HepG2 (cell line): ENCODE measurements around the gene GAL3ST3. TPM values are rescaled to one million over a fixed set of nuclear protein-coding genes. Genes with fewer than 3 reads are reported as not detected.
A peak's percentile ranks its signal among the peaks of the same experiment; 100 is the strongest.

Experiments used
- ATAC-seq: fragments of 200-7000 bp; cut with Tn5 transposase; 3 replicates; pipeline ENCODE4 v1.9.1; 2020; ENCODE audit warnings: mild to moderate bottlenecking, moderate library complexity
- BruUV-seq: library from RNA; stranded (reverse); fragments of 400-500 nt; replicated peaks from 2 replicates; lab custom pipeline; 2021; lab: Mats Ljungman, UMichigan
- CTCF ChIA-PET: fragments of 300-600 bp; formaldehyde crosslinking; extraction: SDS; loops from one replicate; lab custom pipeline; 2021; ENCODE audit warnings: low total read pairs, inconsistent platforms, low intra/inter-chr PET ratio; lab: Yijun Ruan, JAX
- POLR2A ChIA-PET: fragments of 350-600 bp; sonication (Branson Sonifier 250); formaldehyde crosslinking; loops from one replicate; lab custom pipeline; 2020; ENCODE audit warnings: antibody characterized with exemption, inconsistent platforms; lab: Yijun Ruan, JAX
- DNase-seq: peaks from one replicate; pipeline ENCODE4 v3.0.0-alpha.2; 2015; ENCODE audit warnings: low spot score
- FAIRE-seq: peaks from 3 replicates; lab custom pipeline; 2011; peaks lifted over from hg19 to GRCh38; lab: Jason Lieb, UNC
- H2AFZ ChIP-seq: one replicate; pipeline ENCODE4 v1.6.1; 2011; ENCODE audit warnings: low read length, inconsistent platforms
- H3K27ac ChIP-seq: fragments of 300-600 bp; 3 replicates; pipeline ENCODE4 v1.8.0; 2011; ENCODE audit warnings: mixed run types, mild to moderate bottlenecking, mixed read lengths, low read length, inconsistent platforms; ENCODE audit not compliant: insufficient read depth; ENCODE audit errors: extremely low read length
- H3K27me3 ChIP-seq, 2 experiments: fragments of 200-600 bp in 1 of 2; 2 replicates in 1 of 2; 3 replicates in 1 of 2; pipeline versions ENCODE4 v1.6.0 to v1.8.0; 2011; ENCODE audit warnings: low read length in 2 of 2, mild to moderate bottlenecking in 2 of 2, moderate library complexity in 2 of 2, inconsistent platforms in 1 of 2; ENCODE audit not compliant: insufficient read depth in 2 of 2, control insufficient read depth in 1 of 2
- H3K36me3 ChIP-seq, 2 experiments: fragments of 200-600 bp in 1 of 2; replicated peaks in 1 of 2; 2 replicates in 1 of 2; 3 replicates in 1 of 2; pipeline versions ENCODE4 v1.5.1 to v1.8.0; 2011; ENCODE audit warnings: low read length in 2 of 2, inconsistent platforms in 1 of 2; ENCODE audit not compliant: insufficient read depth in 2 of 2, control insufficient read depth in 1 of 2
- H3K4me1 ChIP-seq: 2 replicates; pipeline ENCODE4 v1.5.1; 2012; ENCODE audit warnings: low read length, inconsistent platforms; ENCODE audit not compliant: insufficient read depth
- H3K4me2 ChIP-seq: 2 replicates; pipeline ENCODE4 v1.6.0; 2011; ENCODE audit warnings: low read depth, low read length, inconsistent platforms
- H3K4me3 ChIP-seq, 3 experiments: fragments of 200-600 bp in 1 of 3; sonication (generic), shearing (Covaris generic) in 1 of 3; replicated peaks in 1 of 3; 2 replicates each; pipeline ENCODE4 v1.5.1; 2011 to 2016; ENCODE audit warnings: low read length in 3 of 3, inconsistent platforms in 2 of 3, low read depth in 2 of 3, mild to moderate bottlenecking in 2 of 3, control low read depth in 1 of 3, mixed read lengths in 1 of 3; ENCODE audit not compliant: insufficient read depth in 1 of 3
- H3K79me2 ChIP-seq: one replicate; pipeline ENCODE4 v1.6.1; 2011; ENCODE audit warnings: low read length, inconsistent platforms; ENCODE audit not compliant: insufficient read depth
- H3K9ac ChIP-seq: 2 replicates; pipeline ENCODE4 v1.6.0; 2011; ENCODE audit warnings: mild to moderate bottlenecking, low read depth, low read length, inconsistent platforms; ENCODE audit not compliant: insufficient read depth
- H3K9me3 ChIP-seq: 2 replicates; pipeline ENCODE4 v1.5.1; 2012; ENCODE audit warnings: mild to moderate bottlenecking, low read length
- H4K20me1 ChIP-seq: 2 replicates; pipeline ENCODE4 v1.6.0; 2011; ENCODE audit warnings: inconsistent platforms, mild to moderate bottlenecking, low read length, moderate library complexity; ENCODE audit not compliant: insufficient read depth
- ARNT2 ChIP-seq: sonication (generic); formaldehyde crosslinking; IDR thresholded peaks from 2 replicates; pipeline ENCODE4 v1.8.0; 2022; ENCODE audit warnings: mild to moderate bottlenecking, low read depth, missing genetic modification reagents, moderate library complexity
- NR2C2 ChIP-seq: sonication (generic); formaldehyde crosslinking; IDR thresholded peaks from 2 replicates; pipeline ENCODE4 v1.4.0; 2020; ENCODE audit warnings: missing genetic modification reagents, mild to moderate bottlenecking, moderate library complexity, borderline replicate concordance
- NR2F1 ChIP-seq, 2 experiments: fragments of 450-650 bp in 1 of 2; formaldehyde crosslinking in 1 of 2; IDR thresholded peaks; 2 replicates each; pipeline versions ENCODE4 v1.5.0 to v1.6.1; 2016 to 2020; ENCODE audit warnings: mild to moderate bottlenecking in 1 of 2, missing compliant biosample characterization in 1 of 2, missing genetic modification reagents in 1 of 2, moderate library complexity in 1 of 2
- NR2F6 ChIP-seq, 2 experiments: IDR thresholded peaks; 2 replicates each; pipeline ENCODE4 v1.6.1; 2016; ENCODE audit warnings: antibody characterized with exemption in 1 of 2, mild to moderate bottlenecking in 1 of 2
- SAP130 ChIP-seq: IDR thresholded peaks from 2 replicates; pipeline ENCODE4 v1.6.1; 2016; ENCODE audit warnings: low read depth
- ZNF451 ChIP-seq: sonication (generic); formaldehyde crosslinking; IDR thresholded peaks from 2 replicates; pipeline ENCODE4 v1.5.0; 2020; ENCODE audit warnings: mild to moderate bottlenecking, missing genetic modification reagents
- ZNF746 ChIP-seq: sonication (generic); formaldehyde crosslinking; IDR thresholded peaks from 2 replicates; pipeline ENCODE4 v1.8.0; 2022; ENCODE audit warnings: mild to moderate bottlenecking, missing genetic modification reagents
- ZNF83 ChIP-seq: sonication (generic); formaldehyde crosslinking; IDR thresholded peaks from 2 replicates; pipeline ENCODE4 v1.4.0; 2020; ENCODE audit warnings: missing genetic modification reagents, mild to moderate bottlenecking, borderline replicate concordance
- ZSCAN9 ChIP-seq: IDR thresholded peaks from 2 replicates; pipeline ENCODE4 v1.6.1; 2016; ENCODE audit warnings: borderline replicate concordance
- WGBS: methylation state at CpG from one replicate; pipeline ENCODE4 v1.1.6; 2017; ENCODE audit warnings: low lambda C conversion rate; 5-methylcytosine and 5-hydroxymethylcytosine counted together
- in situ Hi-C: cut with HindIII; loops from 2 replicates; pipeline ENCODE4 v1.10.0; 2017; ENCODE audit warnings: low pct_unique_long_range_greater_than_20kb; ENCODE audit not compliant: extremely low pct_ligation_motif_present
- intact Hi-C: fragments of 100-400 bp; cut with micrococcal nuclease; formaldehyde crosslinking; loops from one replicate; pipeline ENCODE4 v1.10.0; 2022; ENCODE audit not compliant: unreplicated experiment
- polyA plus RNA-seq, 8 experiments: library from polyadenylated mRNA; depleted of rRNA in 3 of 8; stranded (reverse) in 7 of 8; unstranded in 1 of 8; fragments of >200 nt; fragmentation: Illumina TruSeq in 4 of 8; extraction: Trizol in 4 of 8; gene quantifications; 2 replicates each; pipeline versions ENCODE4 v1.2.1 to v1.2.3, GENCODE V29; 2011 to 2016; ENCODE audit warnings: low read depth in 4 of 8, missing spikeins in 1 of 8, mixed read lengths in 1 of 8; ENCODE audit not compliant: insufficient read depth in 1 of 8
- total RNA-seq, 5 experiments: library from RNA; depleted of rRNA; stranded (reverse); fragments of >200 nt; fragmentation: Illumina TruSeq; extraction: Trizol; gene quantifications; 2 replicates each; pipeline ENCODE4 v1.2.3, GENCODE V29; 2016; ENCODE audit warnings: low read depth in 1 of 5
- TF ChIP-seq, protein P1 (sequence below): sonication (generic); formaldehyde crosslinking; IDR thresholded peaks from 2 replicates; pipeline ENCODE4 v1.4.0; 2020; ENCODE audit warnings: missing genetic modification reagents
- TF ChIP-seq, protein P2 (sequence below): IDR thresholded peaks from 2 replicates; pipeline ENCODE4 v1.6.1; 2016; ENCODE audit warnings: low read depth

GAL3ST3 gene
- total and polyA plus RNA-seq, 2 of the 13 experiments (the other 11 are each of a cell fraction or from before 2014, with no cell fraction given): not detected

DNA sequence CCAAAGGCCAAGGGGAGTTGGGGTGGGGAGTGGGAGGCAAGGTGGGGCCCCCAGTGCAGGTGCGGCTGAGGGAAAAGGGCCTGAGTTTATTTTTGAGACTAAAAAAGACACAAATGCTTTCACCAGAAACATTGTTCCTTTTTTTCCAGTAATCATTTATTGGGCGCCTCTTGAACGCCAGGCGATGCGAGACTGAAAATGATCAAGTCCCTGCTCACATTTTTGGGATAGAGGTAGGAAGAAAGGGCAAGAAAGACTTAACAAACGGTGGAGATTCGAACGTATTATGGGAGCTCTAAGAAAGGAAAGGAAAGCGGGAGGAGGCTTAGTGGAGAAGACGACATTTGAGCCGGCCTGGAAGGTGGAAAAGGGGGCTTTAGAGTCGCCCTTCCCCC lies 2.4 kb upstream of the GAL3ST3 start:
- no peak overlapping the region for H2AFZ ChIP-seq
- TSS peak; percentile 98 for BruUV-seq

DNA sequence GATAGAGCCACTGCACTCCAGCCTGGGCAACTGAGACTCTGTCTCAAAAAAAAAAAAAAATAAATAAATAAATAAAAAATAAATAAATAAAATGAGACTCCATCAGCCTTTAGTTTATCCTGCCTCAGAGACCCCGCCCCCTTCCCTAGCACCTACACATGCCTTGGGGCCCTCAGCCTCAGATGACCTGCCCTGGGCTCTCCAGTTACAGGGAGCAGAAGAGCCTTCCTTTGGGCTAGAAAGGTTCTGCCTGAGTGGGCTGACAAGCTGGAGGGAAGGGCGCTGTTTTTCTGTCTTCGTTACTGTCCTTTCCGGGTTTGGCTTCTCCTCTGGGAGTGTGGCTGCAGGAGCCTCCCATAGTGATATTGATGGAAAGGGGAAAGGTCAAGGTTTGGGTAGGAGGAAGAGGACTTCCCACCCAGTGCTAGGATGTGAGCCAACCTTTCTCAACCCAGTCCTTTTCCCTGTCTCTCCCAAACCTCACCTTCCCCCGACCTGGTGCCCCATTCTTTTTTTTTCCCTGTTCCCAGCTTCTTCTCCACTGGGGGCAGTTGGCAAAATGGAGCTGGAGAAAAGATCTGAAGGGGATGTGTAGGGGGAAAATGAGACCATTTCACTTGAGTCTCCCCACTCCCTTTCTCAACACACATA lies 1.7 kb upstream of the GAL3ST3 start:
- ChIA-PET POLR2A (interaction anchor here (1.2 to 4.8 kb wide), 5 partner anchors 11 to 65 kb away, joined by 3 to 40 read pairs (median 7); partner anchors contain the start of genes BANF1, EIF1AD and PACS1), CTCF (no interaction called here)
- Histone ChIP-seq H3K4me3 (peak overlapping the region; percentile 69 to 93 (median 78)), H3K36me3 (peaks cover 7 to 12% of the 10 kb centered on the region in 2 experiments), H3K4me1 (peaks cover 43% of the 10 kb centered on the region), H3K27me3 (peaks cover 0 to 36% of the 10 kb centered on the region in 2 experiments; a peak in 4 of 5 replicates), H2AFZ (peak overlapping the region; percentile 43), H3K9ac (peak overlapping the region; percentile 82), H4K20me1 (no peaks in the 10 kb centered on the region), H3K4me2 (peak overlapping the region; percentile 96), H3K9me3 (no peaks in the 10 kb centered on the region), H3K79me2 (peaks cover 24% of the 10 kb centered on the region), H3K27ac (peak overlapping the region; percentile 79)
- no peak for DNase-seq
- WGBS: 41% methylated on average over 5 of the region's 5 CpGs
- in situ Hi-C loops (no loop called here), intact Hi-C loops (no loop called here)
- no TSS peak for BruUV-seq
- ATAC-seq: no peak
- peak; percentile 36 for FAIRE-seq
- TF ChIP-seq SAP130 (CRISPR knock-in tag) (peak; percentile 44), ZNF83 (CRISPR knock-in tag) (no peak), ZSCAN9 (0 out of 2 replicates have a peak, but pooled peaks have one; percentile 8), NR2F6 (IDR thresholded peaks at IDR 0.05) (peak; percentile 53; the same call in 1 of the 2 replicates), NR2F6 (CRISPR knock-in tag; IDR thresholded peaks at IDR 0.05) (peak; percentile 57; the same call in 1 of the 2 replicates), ZNF451 (no peak), NR2F1 (CRISPR knock-in tag; IDR thresholded peaks at IDR 0.05) (0 out of 4 replicates have a peak, but pooled peaks of 1 of the 2 experiments have one; percentile 18), ARNT2 (CRISPR knock-in tag) (0 out of 2 replicates have a peak, but pooled peaks have one; percentile 25), NR2C2 (peak; percentile 47; the same call in 1 of the 2 replicates)
- TF ChIP-seq, protein P1, sequence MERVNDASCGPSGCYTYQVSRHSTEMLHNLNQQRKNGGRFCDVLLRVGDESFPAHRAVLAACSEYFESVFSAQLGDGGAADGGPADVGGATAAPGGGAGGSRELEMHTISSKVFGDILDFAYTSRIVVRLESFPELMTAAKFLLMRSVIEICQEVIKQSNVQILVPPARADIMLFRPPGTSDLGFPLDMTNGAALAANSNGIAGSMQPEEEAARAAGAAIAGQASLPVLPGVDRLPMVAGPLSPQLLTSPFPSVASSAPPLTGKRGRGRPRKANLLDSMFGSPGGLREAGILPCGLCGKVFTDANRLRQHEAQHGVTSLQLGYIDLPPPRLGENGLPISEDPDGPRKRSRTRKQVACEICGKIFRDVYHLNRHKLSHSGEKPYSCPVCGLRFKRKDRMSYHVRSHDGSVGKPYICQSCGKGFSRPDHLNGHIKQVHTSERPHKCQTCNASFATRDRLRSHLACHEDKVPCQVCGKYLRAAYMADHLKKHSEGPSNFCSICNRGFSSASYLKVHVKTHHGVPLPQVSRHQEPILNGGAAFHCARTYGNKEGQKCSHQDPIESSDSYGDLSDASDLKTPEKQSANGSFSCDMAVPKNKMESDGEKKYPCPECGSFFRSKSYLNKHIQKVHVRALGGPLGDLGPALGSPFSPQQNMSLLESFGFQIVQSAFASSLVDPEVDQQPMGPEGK (CRISPR knock-in tag): 0 out of 2 replicates have a peak, but pooled peaks have one; percentile 6

More for the DNA sequence above, 2.4 kb upstream of the GAL3ST3 start:
- Histone ChIP-seq H3K9me3 (no peaks in the 10 kb centered on the region), H3K27me3 (peaks cover 0 to 29% of the 10 kb centered on the region in 2 experiments; a peak in 4 of 5 replicates), H3K9ac (peak overlapping the region; percentile 82), H3K4me1 (peaks cover 40% of the 10 kb centered on the region), H3K36me3 (peaks cover 9 to 15% of the 10 kb centered on the region in 2 experiments), H3K4me2 (peak overlapping the region; percentile 96), H3K79me2 (peaks cover 24% of the 10 kb centered on the region), H3K27ac (peak overlapping the region; percentile 79), H3K4me3 (peak overlapping the region; percentile 69 to 93 (median 78)), H4K20me1 (no peaks in the 10 kb centered on the region)
- WGBS: 2% methylated on average over 11 of the region's 12 CpGs
- DNase-seq (no peak), FAIRE-seq (no peak), ATAC-seq (no peak)
- intact Hi-C loops (no loop called here), in situ Hi-C loops (no loop called here)
- POLR2A ChIA-PET: interaction anchor here (1.0 to 4.8 kb wide), 14 partner anchors 9 to 398 kb away, joined by 3 to 40 read pairs (median 8); partner anchors contain the start of genes BANF1, CCDC85B, CFL1 and EIF1AD
- CTCF ChIA-PET: no interaction called here
- TF ChIP-seq, protein P2, sequence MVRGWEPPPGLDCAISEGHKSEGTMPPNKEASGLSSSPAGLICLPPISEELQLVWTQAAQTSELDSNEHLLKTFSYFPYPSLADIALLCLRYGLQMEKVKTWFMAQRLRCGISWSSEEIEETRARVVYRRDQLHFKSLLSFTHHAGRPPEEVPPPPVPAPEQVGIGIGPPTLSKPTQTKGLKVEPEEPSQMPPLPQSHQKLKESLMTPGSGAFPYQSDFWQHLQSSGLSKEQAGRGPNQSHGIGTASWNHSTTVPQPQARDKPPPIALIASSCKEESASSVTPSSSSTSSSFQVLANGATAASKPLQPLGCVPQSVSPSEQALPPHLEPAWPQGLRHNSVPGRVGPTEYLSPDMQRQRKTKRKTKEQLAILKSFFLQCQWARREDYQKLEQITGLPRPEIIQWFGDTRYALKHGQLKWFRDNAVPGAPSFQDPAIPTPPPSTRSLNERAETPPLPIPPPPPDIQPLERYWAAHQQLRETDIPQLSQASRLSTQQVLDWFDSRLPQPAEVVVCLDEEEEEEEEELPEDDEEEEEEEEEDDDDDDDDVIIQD (CRISPR knock-in tag): no peak
- TF ChIP-seq ZNF746 (CRISPR knock-in tag): 0 out of 2 replicates have a peak, but pooled peaks have one; percentile 0
